Right cardiac atrium (tissue), 5 donors: ENCODE data around the gene FAM118A. TPM values are rescaled to one million over a fixed set of nuclear protein-coding genes. Genes with fewer than 3 reads are reported as not detected.
A peak's percentile ranks its signal among the peaks of the same experiment; 100 is the strongest.
"Not testable (repeated sequence)": the region's sequence is repeated elsewhere in the genome, so short reads cannot be mapped to it uniquely, and the experiment has no call there.

Experiments
- ATAC-seq, 2 donors: fragments of 200-7000 bp; cut with Tn5 transposase; one replicate each; pipeline versions ENCODE4 v1.8.0 to v1.9.1; 2020; ENCODE audit warnings: moderate library complexity in 2 of 2, mild to moderate bottlenecking in 1 of 2
- DNase-seq, 3 donors: peaks; one replicate each; pipeline ENCODE4 v3.0.0-alpha.2; 2020
- H3K27ac ChIP-seq: one replicate; pipeline ENCODE4 v1.5.1; 2013; ENCODE audit warnings: mild to moderate bottlenecking, low read length, control low read depth, moderate library complexity
- H3K27me3 ChIP-seq: one replicate; pipeline ENCODE4 v1.6.1; 2013; ENCODE audit not compliant: control insufficient read depth, insufficient read depth
- H3K4me1 ChIP-seq: one replicate; pipeline ENCODE4 v1.6.1; 2013; ENCODE audit warnings: low read length; ENCODE audit not compliant: control insufficient read depth, insufficient read depth
- H3K4me3 ChIP-seq: one replicate; pipeline ENCODE4 v1.5.1; 2013; ENCODE audit warnings: low read length, control low read depth
- H3K9me3 ChIP-seq: one replicate; pipeline ENCODE4 v1.6.1; 2013; ENCODE audit warnings: low read length; ENCODE audit not compliant: control insufficient read depth
- WGBS: extraction: QIAGEN DNeasy Blood & Tissue Kit; methylation state at CpG from one replicate; pipeline ENCODE4 v1.1.7; 2013; 5-methylcytosine and 5-hydroxymethylcytosine counted together
- intact Hi-C, 4 donors: fragments of 100-400 bp; cut with DNase I; formaldehyde crosslinking; loops; one replicate each; pipeline versions ENCODE4 v1.11.0 to v1.14.0; 2022 to 2023
- polyA plus RNA-seq: library from polyadenylated mRNA; stranded (reverse); fragments of 200-250 nt; gene quantifications from one replicate; pipeline ENCODE4 v1.2.3, GENCODE V29; 2013
- total RNA-seq, 4 donors: library from RNA; stranded (reverse); fragmentation: NEBNext Ultra II Directional; extraction: Animal tissue kit (Norgen Biotek cat#: 25700); gene quantifications; one replicate each; pipeline ENCODE4 v1.2.1, GENCODE V29; 2021
- donor health status: healthy with polysubstance abuse.
- donor health status: DM: no; HTN: yes; CAD: no.
- donor health status: DM: no; HTN: no; CAD: no.
- donor health status: DM: no; HTN: yes; CAD: no; lungs with severe emphysema.
- donor health status: DM: yes; HTN: yes; CAD: no.

The FAM118A gene
- total and polyA plus RNA-seq, 5 donors: 21.1 to 31.8 (median 26.6) TPM

GRCh38 chr22:45284705-45285262 lies 24.9 kb upstream of the FAM118A start, which contains the start of gene UPK3A:
Gene UPK3A, plus strand, starts transcription at chr22:45284949. Its CDS starts 65 bp downstream, at chr22:45285014.
- H3K4me1 ChIP-seq: no peaks in the 10 kb centered on the region
- ATAC-seq: peak; percentile 90 to 92
- peak; percentile 72 to 90 (median 89) for DNase-seq
- no peaks in the 10 kb centered on the region for H3K27me3 ChIP-seq
- peak within 1 kb of the TSS; percentile 9 for H3K4me3 ChIP-seq
- intact Hi-C loops: no loop called here
- no peak within 1 kb of the TSS for H3K27ac ChIP-seq
- WGBS: 2% methylated on average over 46 of the region's 46 CpGs
- H3K9me3 ChIP-seq: no peaks in the 10 kb centered on the region

DNA sequence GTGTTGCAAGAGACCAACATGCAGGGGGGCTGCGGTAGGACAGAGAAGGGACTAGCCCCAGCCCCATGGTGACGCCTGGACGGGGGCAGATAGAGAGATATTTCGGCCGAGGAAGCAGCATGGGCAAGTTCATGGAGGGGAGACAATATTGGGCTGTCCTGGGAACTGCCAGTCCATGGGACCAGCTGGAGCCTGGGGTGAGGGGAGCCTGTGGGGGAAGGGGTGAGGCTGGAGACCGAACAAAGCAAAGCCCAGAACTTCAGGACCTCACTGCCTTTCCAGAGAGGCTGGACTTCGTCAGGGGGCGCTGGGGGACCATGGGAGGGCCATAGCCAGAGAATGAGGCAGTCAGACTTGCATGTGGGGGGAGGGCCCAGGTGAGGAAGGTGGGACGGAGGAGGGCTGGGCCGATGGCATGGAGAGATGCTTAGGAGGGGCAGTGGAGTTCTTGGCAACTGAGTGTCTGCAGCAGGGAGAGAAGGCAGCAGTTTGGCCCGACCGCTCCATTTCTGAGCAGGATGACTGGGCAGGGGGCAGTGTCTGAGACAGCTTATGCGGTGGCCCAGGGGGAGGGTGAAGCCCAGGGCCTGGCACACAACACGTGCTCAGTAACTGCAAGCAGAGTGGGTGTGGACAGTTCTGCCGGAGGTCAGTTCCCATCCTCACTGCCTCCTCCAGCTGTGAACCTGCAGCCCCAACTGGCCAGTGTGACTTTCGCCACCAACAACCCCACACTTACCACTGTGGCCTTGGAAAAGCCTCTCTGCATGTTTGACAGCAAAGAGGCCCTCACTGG lies 24.3 kb upstream of the FAM118A start:
- WGBS: 41% methylated on average over 16 of the region's 16 CpGs
- ATAC-seq: peak; percentile 11 to 12
- Histone ChIP-seq H3K4me1 (no peaks in the 10 kb centered on the region), H3K4me3 (no peak overlapping the region), H3K27me3 (no peaks in the 10 kb centered on the region), H3K27ac (no peak overlapping the region), H3K9me3 (no peaks in the 10 kb centered on the region)
- intact Hi-C loops: no loop called here
- peak in 1 of 3 donors; percentile 54 for DNase-seq

- 77% methylated on average over 12 of the region's 12 CpGs for WGBS
- intact Hi-C loops: no loop called here
Measured at GRCh38 chr22:45286854-45287551, 22.7 kb upstream of the FAM118A start.

GRCh38 chr22:45290410-45290936 lies 19.3 kb upstream of the FAM118A start:
- Histone ChIP-seq H3K9me3 (no peaks in the 10 kb centered on the region), H3K4me1 (no peaks in the 10 kb centered on the region), H3K4me3 (no peak overlapping the region), H3K27ac (no peak overlapping the region), H3K27me3 (no peaks in the 10 kb centered on the region)
- WGBS: 39% methylated on average over 18 of the region's 18 CpGs
- DNase-seq: peak in 2 of 3 donors; percentile 73 to 76
- intact Hi-C loops: no loop called here
- ATAC-seq: peak; percentile 40 to 48

More at GRCh38 chr22:45286854-45287551, 22.7 kb upstream of the FAM118A start:
- Histone ChIP-seq H3K9me3 (no peaks in the 10 kb centered on the region), H3K27me3 (no peaks in the 10 kb centered on the region), H3K27ac (no peak overlapping the region), H3K4me3 (no peak overlapping the region), H3K4me1 (no peaks in the 10 kb centered on the region)
- DNase-seq: no peak
- no peak for ATAC-seq

DNA sequence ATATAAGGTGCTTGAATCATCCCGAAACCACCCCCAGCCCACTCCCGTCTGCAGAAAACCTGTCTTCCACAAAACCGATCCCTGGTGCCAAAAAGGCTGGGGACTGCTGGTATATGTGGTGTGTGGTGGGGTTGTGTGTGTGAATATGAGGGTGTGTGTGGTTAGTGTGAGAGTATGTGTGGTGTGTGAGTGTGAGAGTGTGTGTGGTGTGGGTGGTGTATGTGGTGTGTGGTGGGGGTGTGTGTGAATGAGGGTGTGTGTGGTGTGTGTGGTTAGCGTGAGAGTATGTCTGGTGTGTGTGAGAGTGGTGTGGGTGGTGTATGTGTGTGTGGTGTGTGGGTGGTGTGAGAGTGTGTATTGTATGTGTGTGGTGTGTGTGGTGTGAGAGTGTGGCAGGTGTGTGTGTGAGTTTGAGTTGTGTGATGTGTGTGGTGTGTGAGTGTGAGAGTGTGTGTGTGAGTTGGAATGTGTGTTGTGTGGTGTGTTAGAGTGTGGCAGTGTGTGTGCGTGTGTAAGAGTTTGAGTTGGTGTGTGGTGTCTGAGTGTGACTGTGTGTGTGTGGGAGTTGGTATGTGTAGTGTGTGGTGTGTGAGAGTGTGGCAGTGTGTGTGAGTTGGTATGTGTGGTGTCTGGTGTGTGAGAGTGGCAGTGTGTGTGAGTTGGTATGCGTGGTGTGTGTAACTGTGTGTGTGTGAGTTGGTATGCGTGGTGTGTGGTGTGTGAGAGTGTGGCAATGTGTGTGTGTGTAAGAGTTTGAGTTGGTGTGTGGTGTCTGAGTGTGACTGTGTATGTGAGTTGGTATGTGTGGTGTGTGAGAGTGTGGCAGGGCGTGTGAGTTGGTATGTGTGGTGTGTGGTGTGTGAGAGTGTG lies 18.4 kb upstream of the FAM118A start:
- no peak overlapping the region for H3K27ac ChIP-seq
- no peak for DNase-seq

DNA sequence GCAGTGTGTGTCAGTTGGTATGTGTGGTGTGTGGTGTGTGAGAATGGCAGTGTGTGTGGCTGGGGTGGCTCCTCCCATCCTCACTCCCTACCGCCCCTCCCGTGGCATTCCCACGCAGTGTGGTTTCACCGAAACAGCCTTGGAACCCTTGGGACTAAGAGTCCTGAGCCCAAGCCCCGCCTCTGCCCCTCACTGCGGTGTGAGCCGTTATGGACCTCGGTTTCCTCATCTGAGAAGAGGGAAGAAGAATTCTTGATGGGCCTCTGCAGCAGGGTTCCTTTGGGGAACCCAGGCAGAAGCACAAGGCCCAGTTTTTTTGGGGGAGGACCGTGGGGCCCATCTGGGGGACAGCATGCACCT lies 17.8 kb upstream of the FAM118A start:
- ATAC-seq (no peak), DNase-seq (no peak)
- 76% methylated on average over 9 of the region's 9 CpGs for WGBS
- H3K27me3 ChIP-seq: no peaks in the 10 kb centered on the region
- no peaks in the 10 kb centered on the region for H3K9me3 ChIP-seq
- no peak overlapping the region for H3K4me3 ChIP-seq
- intact Hi-C loops: no loop called here
- H3K4me1 ChIP-seq: no peaks in the 10 kb centered on the region
- H3K27ac ChIP-seq: no peak overlapping the region

More for the DNA sequence above, 18.4 kb upstream of the FAM118A start:
- Histone ChIP-seq H3K27me3 (no peaks in the 10 kb centered on the region), H3K4me1 (no peaks in the 10 kb centered on the region), H3K9me3 (no peaks in the 10 kb centered on the region), H3K4me3 (no peak overlapping the region)
- intact Hi-C loops: no loop called here
- ATAC-seq: no peak
- 88% methylated on average over 8 of the region's 8 CpGs for WGBS

DNA sequence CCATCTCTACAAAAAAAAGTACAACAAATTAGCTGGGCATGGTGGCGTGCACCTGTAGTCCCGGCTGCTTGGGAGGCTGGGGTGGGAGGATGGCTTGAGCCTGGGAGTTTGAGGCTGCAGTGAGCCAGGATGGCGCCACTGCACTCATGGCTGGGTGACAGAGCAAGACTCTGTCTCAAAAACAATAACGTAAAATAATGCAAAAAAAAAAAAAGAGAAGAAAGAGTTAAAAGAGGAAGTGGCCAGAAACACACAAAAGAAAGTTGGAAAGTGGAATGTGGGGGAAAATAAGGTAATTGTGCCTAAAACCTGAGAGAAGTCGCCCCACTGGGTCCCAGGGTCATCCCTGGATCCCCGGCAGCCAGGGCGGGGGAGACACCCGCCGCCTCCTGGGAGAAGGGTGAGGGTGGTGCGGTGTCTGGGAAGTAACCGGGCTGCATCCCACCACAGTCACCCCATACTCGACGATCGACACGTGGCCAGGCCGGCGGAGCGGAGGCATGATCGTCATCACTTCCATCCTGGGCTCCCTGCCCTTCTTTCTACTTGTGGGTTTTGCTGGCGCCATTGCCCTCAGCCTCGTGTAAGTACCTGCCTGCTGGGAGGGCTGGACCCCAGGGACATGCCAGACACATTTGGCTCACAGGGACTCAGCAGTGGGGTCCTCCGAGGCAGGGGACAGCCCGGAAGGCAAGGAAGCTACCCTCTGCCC lies 16.8 kb upstream of the FAM118A start:
- DNase-seq: no peak
- Histone ChIP-seq H3K27me3 (no peaks in the 10 kb centered on the region), H3K27ac (no peak overlapping the region), H3K4me1 (no peaks in the 10 kb centered on the region), H3K9me3 (no peaks in the 10 kb centered on the region), H3K4me3 (no peak overlapping the region)
- WGBS: 53% methylated on average over 23 of the region's 23 CpGs
- intact Hi-C loops: no loop called here
- no peak for ATAC-seq

DNA sequence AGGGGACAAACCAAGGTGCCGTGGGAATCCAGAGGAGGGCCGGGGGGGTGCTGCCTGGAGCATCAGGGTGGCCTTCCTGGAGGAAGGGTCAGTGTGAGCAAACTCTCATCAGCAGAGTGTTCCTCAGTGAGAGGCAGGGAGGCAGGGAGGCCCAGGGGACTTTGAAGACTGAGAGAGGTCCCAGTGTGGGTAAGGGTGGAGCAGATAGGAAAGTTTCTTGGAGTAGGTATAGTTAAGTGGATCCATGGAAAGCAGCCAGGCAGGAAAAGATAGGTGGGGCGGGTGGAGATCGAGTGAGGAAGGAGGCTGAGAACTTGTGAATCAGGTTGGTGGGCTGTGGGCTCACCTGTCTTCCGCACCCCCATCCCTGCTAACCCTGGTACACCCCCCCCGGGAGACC lies 15.7 kb upstream of the FAM118A start:
- no peak overlapping the region for H3K27ac ChIP-seq
- no peaks in the 10 kb centered on the region for H3K4me1 ChIP-seq
- 62% methylated on average over 6 of the region's 6 CpGs for WGBS
- no peak for ATAC-seq
- no peaks in the 10 kb centered on the region for H3K9me3 ChIP-seq
- intact Hi-C loops: no loop called here
- H3K4me3 ChIP-seq: no peak overlapping the region
- no peaks in the 10 kb centered on the region for H3K27me3 ChIP-seq
- DNase-seq: no peak

DNA sequence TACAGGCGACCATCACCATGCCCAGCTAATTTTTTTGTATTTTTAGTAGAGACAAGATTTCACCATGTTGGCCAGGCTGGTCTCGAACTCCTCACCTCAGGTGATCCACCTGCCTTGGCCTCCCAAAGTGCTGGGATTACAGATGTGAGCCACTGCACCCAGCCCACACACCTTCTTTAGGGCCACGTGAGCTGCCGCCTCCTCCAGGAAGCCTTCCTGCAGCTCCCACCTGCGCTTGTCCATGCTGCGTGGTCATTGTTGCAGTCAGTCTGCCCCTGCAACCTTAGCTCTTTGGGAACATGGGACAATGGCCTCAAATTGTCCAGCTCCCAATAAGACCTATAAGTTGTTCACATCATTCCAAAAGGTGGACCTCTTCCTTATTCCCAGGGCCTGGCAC lies 14.7 kb upstream of the FAM118A start:
- ATAC-seq, H3K4me1 ChIP-seq, H3K4me3 ChIP-seq, intact Hi-C loops, H3K27me3 ChIP-seq, H3K9me3 ChIP-seq, H3K27ac ChIP-seq, DNase-seq: not testable (repeated sequence)
- 93% methylated on average over 6 of the region's 6 CpGs for WGBS

- H3K27ac ChIP-seq: no peak overlapping the region
- no peaks in the 10 kb centered on the region for H3K4me1 ChIP-seq
- no peak for DNase-seq
- 82% methylated on average over 9 of the region's 9 CpGs for WGBS
- no peaks in the 10 kb centered on the region for H3K27me3 ChIP-seq
- no peak overlapping the region for H3K4me3 ChIP-seq
- ATAC-seq: no peak
- H3K9me3 ChIP-seq: no peaks in the 10 kb centered on the region
- intact Hi-C loops: no loop called here
Measured at GRCh38 chr22:45295492-45295891, 14.2 kb upstream of the FAM118A start.
